Loucy (cell line): Measurements from ENCODE around the gene SIRPG.

Source experiments
- H2AFZ ChIP-seq: fragments of 200-600 bp; sonication (generic); 2 replicates; pipeline ENCODE4 v1.6.0; 2016; ENCODE audit warnings: antibody characterized with exemption, mild to moderate bottlenecking, low read length, moderate library complexity
- H3F3A ChIP-seq: fragments of 200-600 bp; 2 replicates; pipeline ENCODE4 v1.6.0; 2016; ENCODE audit warnings: antibody characterized with exemption, low read depth, mild to moderate bottlenecking
- H3K27me3 ChIP-seq: fragments of 200-600 bp; sonication (generic); 2 replicates; pipeline ENCODE4 v1.6.1; 2014; ENCODE audit warnings: low read length, mild to moderate bottlenecking; ENCODE audit not compliant: insufficient read depth, poor library complexity, severe bottlenecking
- H3K36me3 ChIP-seq: fragments of 200-600 bp; sonication (generic); 2 replicates; pipeline ENCODE4 v1.6.1; 2016; ENCODE audit warnings: low read length; ENCODE audit not compliant: insufficient read depth
- H3K4me1 ChIP-seq: fragments of 200-600 bp; sonication (generic); 2 replicates; pipeline ENCODE4 v1.5.1; 2014; ENCODE audit warnings: low read length, mild to moderate bottlenecking; ENCODE audit not compliant: insufficient read depth, poor library complexity, severe bottlenecking
- H3K4me2 ChIP-seq: fragments of 200-600 bp; sonication (generic); 2 replicates; pipeline ENCODE4 v1.6.0; 2014; ENCODE audit warnings: antibody characterized with exemption, low read length, low read depth, mild to moderate bottlenecking; ENCODE audit not compliant: poor library complexity, severe bottlenecking
- H3K4me3 ChIP-seq: fragments of 200-600 bp; sonication (generic); 2 replicates; pipeline ENCODE4 v1.5.1; 2014; ENCODE audit warnings: low read length, mild to moderate bottlenecking, mixed read lengths; ENCODE audit not compliant: poor library complexity, severe bottlenecking
- H3K79me2 ChIP-seq: fragments of 200-600 bp; sonication (generic); 2 replicates; pipeline ENCODE4 v1.6.1; 2014; ENCODE audit warnings: low read length; ENCODE audit not compliant: insufficient read depth
- H3K9ac ChIP-seq: fragments of 200-600 bp; sonication (generic); 2 replicates; pipeline ENCODE4 v1.6.0; 2014; ENCODE audit warnings: mild to moderate bottlenecking, low read depth, low read length, moderate library complexity; ENCODE audit not compliant: poor library complexity, severe bottlenecking
- H3K9me2 ChIP-seq: fragments of 200-600 bp; sonication (generic); replicated peaks from 2 replicates; pipeline ENCODE4 v1.6.1; 2016; ENCODE audit warnings: low read depth, low read length, mixed read lengths
- H3K9me3 ChIP-seq: fragments of 200-600 bp; sonication (generic); 2 replicates; pipeline ENCODE4 v1.6.1; 2014; ENCODE audit warnings: mild to moderate bottlenecking, antibody characterized with exemption, low read length, low read depth; ENCODE audit not compliant: insufficient read depth
- H4K20me1 ChIP-seq: fragments of 200-600 bp; sonication (generic); 2 replicates; pipeline ENCODE4 v1.6.0; 2014; ENCODE audit warnings: antibody characterized with exemption, low read length, mild to moderate bottlenecking; ENCODE audit not compliant: insufficient read depth, poor library complexity, severe bottlenecking
- CTCF ChIP-seq: fragments of 200-600 bp; sonication (generic); conservative IDR thresholded peaks from 2 replicates; pipeline ENCODE4 v1.5.1; 2014; ENCODE audit warnings: mild to moderate bottlenecking, antibody characterized with exemption, low read length
- EZH2phosphoT487 ChIP-seq: fragments of 200-600 bp; IDR thresholded peaks from 2 replicates; pipeline ENCODE4 v1.6.1; 2018; ENCODE audit warnings: antibody characterized with exemption, mild to moderate bottlenecking, moderate library complexity, borderline replicate concordance

Gene SIRPG

GRCh38 chr20:1689721-1690120 is 32.1 kb upstream of the SIRPG start:
- Histone ChIP-seq H3K27me3 (peaks cover 78% of the 10 kb centered on the region), H3K4me2 (no peak overlapping the region), H3K4me1 (no peaks in the 10 kb centered on the region), H3K4me3 (no peak overlapping the region), H3K9me2 (no peaks in the 10 kb centered on the region), H3K9ac (no peak overlapping the region), H4K20me1 (no peaks in the 10 kb centered on the region), H3F3A (no peaks in the 10 kb centered on the region), H3K79me2 (no peaks in the 10 kb centered on the region), H2AFZ (no peak overlapping the region), H3K36me3 (no peaks in the 10 kb centered on the region), H3K9me3 (no peaks in the 10 kb centered on the region)
- no peak for TF ChIP-seq EZH2phosphoT487
- no peak for TF ChIP-seq CTCF

GRCh38 chr20:1688886-1689538 is 31.4 kb upstream of the SIRPG start:
- H3K9me3 ChIP-seq = no peaks in the 10 kb centered on the region
- H3K4me1 ChIP-seq = no peaks in the 10 kb centered on the region
- H3K9ac ChIP-seq = no peak overlapping the region
- TF ChIP-seq CTCF = no peak
- TF ChIP-seq EZH2phosphoT487 = no peak
- H3K79me2 ChIP-seq = no peaks in the 10 kb centered on the region
- H3K9me2 ChIP-seq = no peaks in the 10 kb centered on the region
- no peak overlapping the region for H2AFZ ChIP-seq
- no peak overlapping the region for H3K4me3 ChIP-seq
- no peaks in the 10 kb centered on the region for H3K36me3 ChIP-seq
- peaks cover 76% of the 10 kb centered on the region for H3K27me3 ChIP-seq
- no peak overlapping the region for H3K4me2 ChIP-seq
- H4K20me1 ChIP-seq = no peaks in the 10 kb centered on the region
- H3F3A ChIP-seq = no peaks in the 10 kb centered on the region

- H3K4me1 ChIP-seq = no peaks in the 10 kb centered on the region
- TF ChIP-seq EZH2phosphoT487 = no peak
- TF ChIP-seq CTCF = no peak
- no peak overlapping the region for H2AFZ ChIP-seq
- no peaks in the 10 kb centered on the region for H4K20me1 ChIP-seq
- H3K4me3 ChIP-seq = no peak overlapping the region
- H3K9ac ChIP-seq = no peak overlapping the region
- H3F3A ChIP-seq = no peaks in the 10 kb centered on the region
- H3K27me3 ChIP-seq = peaks cover 73% of the 10 kb centered on the region
- H3K9me3 ChIP-seq = no peaks in the 10 kb centered on the region
- no peaks in the 10 kb centered on the region for H3K9me2 ChIP-seq
- no peak overlapping the region for H3K4me2 ChIP-seq
- H3K79me2 ChIP-seq = no peaks in the 10 kb centered on the region
- no peaks in the 10 kb centered on the region for H3K36me3 ChIP-seq
Observed at GRCh38 chr20:1687053-1687452, 29.5 kb upstream of the SIRPG start.
